Muscle of arm (tissue), 12 donors: Measurements from ENCODE around the gene RCSD1. TPM values are rescaled to one million over a fixed set of nuclear protein-coding genes. Genes with fewer than 3 reads are reported as not detected.
"Not testable (repeated sequence)": the region's sequence is repeated elsewhere in the genome, so short reads cannot be mapped to it uniquely, and the experiment has no call there.

Experiments used
- DNase-seq: peaks from one replicate; pipeline ENCODE4 v3.0.0-alpha.2; 2013
- polyA plus RNA-seq, 12 donors: library from polyadenylated mRNA; unstranded; fragments of 120-200 nt; gene quantifications; one replicate each; pipeline ENCODE4 v1.2.1, GENCODE V29; 2013; ENCODE audit not compliant: insufficient read length in 12 of 12

Gene RCSD1
- polyA plus RNA-seq, 12 donors: 23.5 to 70.8 (median 43.3) TPM; not detected in 1

DNA sequence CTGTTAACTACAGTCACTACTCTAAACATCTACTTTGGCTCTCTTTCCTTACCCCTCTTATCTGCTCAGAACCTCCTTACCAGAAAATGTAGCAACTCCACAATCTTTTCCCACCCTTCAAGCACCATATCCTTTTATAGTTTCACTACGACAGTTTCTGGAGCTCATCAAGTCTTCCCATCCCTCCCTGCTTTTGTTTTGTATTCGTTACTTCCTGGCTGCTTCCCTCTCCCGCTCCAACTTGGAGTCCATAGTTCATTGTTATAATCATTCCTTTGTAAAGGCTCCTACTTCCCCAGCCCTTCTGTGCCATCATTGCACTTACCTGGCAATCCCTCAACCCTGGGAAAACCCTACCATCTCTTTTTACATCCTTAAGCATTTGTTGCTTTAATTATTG lies 109.7 kb downstream of the RCSD1 start:
- no peak for DNase-seq

DNA sequence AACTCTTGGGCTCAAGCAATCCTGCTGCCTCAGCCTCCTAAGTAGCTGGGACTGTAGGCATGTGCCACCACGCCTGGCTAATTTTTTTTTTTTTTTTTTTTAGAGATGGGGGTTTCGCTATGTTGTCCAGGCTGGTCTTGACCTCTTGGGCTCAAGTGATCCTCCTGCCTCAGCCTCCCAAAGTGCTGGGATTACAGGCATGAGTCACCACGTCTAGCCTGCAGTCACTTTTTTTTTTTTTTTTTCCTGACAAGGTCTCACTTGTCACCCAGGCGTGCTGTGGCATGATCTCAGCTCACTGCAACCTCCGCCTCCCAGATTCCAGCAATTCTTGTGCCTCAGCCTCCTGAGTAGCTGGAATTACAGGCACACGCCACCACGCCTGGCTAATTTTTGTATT lies 111.1 kb downstream of the RCSD1 start:
- not testable (repeated sequence) for DNase-seq

DNA sequence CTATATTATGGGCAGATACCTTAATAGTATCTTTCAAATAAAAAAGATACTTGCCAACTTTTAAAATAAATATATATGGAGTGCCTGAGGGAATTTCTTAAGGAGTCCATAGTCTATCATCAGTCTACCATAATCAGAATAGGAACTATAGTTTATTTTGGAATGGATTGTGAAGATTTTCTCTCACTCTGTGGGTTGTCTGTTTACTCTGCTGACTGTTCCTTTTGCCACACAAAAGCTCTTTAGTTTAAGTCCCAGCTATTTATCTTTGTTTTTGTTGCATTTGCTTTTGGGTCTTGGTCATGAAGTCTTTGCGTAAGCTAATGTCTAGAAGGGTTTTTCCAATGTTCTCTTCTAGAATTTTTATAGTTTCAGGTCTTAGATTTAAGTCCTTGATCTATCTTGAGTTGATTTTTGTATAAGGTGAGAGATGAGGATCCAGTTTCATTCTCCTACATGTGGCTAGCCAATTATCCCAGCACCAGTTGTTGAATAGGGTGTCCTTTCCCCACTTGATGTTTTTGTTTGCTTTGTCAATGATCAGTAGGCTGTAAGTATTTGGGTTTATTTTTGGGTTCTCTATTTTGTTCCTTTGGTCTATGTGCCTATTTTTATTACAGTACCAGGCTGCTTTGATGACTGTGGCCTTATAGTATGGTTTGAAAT lies 112.5 kb downstream of the RCSD1 start:
- DNase-seq: not testable (repeated sequence)

DNA sequence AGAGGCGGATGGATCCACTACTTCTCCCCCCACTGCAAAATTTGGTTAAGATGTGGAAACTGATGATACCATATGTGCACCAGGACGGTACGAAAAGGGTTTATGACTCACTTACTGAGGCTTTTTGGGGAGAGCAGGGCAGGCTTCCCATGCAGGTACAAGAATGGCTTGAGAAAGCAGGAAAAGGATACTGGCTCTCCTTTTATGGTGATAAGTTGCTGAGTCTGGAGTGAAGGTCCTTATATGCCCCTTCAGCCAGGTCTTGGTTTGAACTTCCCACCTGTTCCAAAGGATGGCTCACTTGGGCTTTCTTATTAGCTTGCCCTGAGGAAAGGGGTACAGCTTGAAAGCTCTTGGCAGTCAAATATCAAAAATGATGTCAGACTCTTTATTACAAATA lies 114.9 kb downstream of the RCSD1 start:
- DNase-seq: no peak

DNA sequence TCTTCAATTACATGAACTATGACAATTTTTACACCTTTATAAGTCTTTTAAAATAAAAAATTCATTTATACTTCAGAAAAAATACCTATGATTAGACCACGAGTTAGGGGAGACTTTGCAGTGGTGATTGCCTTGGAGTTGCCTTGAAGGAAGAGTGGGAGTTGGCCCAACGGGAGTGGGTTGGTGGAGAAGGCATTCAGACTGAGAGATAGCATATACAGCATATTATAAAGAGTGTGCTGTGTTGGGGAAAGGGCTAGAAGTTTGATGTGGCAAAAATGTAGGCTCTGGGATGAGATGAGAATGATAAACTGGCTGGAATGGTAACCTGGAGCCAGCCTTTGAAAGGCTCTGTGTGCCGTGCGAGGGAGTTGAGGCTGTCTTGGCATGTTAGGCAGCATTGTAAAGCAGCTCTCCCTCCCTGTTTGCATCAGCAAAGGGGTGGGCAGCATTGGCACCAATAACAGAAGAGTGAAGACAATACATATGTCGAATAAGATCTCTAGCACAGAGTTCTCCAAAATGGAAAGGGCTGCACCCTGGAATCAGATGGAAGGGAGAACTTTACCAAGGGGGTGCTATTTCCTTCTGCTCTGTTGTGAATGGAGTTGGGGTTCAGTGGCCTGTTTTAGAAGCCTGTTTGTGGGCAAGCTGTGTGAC lies 116.1 kb downstream of the RCSD1 start:
- DNase-seq: no peak

DNA sequence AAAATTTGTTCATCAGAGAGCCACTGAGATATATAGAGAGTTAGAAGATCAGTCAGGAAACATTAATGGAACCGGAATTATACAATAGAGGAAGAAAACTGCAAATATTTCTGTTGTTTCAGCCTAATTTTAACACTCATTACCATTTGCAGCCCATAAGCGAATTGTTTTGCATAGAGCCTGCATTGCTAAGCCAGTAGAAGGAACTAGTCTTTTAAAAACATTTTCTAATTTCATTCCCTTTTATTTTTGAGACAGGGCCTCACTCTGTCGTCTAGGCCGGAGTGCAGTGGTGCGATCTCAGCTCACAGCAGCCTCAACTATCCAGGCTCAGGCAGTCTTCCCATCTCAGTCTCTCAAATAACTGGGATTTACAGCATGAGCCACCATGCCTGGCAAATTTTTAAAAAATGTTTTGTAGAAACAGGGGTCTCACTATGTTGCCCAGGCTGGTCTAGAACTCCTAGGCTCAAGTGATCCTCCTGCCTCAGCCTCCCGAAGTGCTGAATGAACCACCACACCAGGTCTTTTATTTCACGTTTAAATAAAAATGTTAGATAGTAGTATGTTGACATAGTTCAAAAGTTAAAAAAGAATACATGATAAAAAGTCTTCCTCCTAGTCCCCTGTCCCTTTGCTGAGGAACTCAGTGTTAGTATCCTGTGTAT lies 117.1 kb downstream of the RCSD1 start:
- DNase-seq: no peak

DNA sequence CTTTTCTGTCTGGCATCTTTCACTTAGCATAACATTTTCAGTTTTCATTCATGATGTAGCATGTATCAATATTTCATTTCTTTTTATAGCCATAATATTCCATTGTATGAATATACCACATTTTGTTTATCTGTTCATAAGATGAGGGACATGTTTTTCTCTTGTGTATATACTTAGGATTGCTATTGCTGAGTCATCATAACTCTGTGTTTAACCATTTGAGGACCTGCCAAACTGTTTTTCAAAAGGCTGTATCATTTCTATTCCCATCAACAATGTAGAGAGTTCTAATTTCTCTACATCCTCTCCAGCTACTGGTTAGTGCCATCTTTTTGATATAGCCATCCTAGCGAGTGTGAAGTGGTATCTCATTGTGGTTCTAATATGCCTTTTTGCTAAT lies 118.0 kb downstream of the RCSD1 start:
- DNase-seq: no peak

DNA sequence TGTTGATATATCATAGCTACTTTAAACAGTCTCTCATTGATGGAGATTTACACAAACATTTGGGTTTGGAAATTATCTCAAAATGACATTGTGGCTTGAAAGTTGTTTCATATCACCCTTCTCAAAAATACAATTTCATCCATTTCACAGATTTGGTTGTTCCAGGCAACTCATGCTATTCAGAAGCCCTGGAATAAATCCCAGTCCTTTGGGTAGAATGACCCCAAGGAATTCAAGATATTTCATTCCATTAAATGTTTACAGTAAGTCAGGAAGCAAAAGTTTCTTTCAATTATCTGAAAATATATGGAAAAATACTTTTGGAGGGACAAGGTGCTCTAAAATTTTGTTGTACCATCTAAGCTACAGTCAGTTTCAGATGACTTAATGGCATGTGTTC lies 118.9 kb downstream of the RCSD1 start:
- no peak for DNase-seq

DNA sequence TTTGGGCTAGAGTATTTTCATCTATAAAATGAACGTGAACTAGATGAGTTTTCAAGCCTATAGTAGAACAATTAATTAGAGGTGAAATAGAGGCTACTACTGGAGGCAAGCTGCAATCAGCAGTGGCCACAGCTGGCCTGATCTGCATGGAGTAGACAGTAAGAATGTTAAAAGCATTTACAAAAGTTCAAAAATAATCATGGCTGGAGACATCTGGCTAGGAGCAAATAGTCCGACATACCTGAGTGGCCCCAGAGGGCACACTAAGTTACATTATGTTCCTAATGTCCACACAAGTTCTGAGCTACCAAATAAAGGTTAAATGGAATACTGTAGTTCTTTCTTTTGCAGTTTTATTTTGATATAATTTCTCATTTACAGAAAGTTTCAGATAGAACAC lies 119.7 kb downstream of the RCSD1 start:
- DNase-seq: no peak

DNA sequence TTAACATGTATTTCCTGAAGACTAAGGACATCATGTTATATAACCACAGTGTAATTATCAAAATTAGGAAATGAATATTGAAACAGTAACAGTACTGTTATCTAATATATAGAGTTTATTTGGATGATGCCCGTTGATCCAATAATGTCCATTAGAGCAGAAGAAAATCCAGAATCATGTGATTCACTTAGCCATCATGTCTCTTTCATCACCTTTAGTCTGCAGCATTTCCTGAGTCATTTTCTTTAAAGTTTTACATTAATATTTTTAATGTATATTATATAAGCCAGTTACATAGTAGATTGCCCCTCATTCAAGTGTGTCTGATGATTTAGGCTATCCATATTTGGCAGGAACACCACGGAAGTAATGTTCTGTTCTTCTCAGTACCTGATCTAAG lies 120.6 kb downstream of the RCSD1 start:
- DNase-seq: no peak

DNA sequence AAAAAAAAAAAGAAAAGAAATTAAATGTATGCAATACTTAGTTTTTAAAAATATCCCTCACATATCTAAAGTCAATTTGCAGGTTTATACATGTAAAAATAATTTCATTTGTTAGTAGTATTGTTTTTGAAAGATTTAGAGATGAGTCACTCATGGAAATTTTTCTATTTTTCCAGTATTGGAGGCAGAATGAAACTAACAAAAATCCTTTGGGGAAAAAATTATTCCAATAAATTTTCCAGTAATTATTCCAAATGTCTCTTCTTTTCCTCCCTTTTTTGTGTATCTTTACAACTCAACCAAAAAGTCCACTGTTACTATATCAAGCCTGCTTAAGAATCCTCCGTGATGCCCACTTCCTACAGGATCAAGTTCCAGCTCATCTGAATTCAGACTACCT lies 121.6 kb downstream of the RCSD1 start:
- DNase-seq: peak; percentile 35

DNA sequence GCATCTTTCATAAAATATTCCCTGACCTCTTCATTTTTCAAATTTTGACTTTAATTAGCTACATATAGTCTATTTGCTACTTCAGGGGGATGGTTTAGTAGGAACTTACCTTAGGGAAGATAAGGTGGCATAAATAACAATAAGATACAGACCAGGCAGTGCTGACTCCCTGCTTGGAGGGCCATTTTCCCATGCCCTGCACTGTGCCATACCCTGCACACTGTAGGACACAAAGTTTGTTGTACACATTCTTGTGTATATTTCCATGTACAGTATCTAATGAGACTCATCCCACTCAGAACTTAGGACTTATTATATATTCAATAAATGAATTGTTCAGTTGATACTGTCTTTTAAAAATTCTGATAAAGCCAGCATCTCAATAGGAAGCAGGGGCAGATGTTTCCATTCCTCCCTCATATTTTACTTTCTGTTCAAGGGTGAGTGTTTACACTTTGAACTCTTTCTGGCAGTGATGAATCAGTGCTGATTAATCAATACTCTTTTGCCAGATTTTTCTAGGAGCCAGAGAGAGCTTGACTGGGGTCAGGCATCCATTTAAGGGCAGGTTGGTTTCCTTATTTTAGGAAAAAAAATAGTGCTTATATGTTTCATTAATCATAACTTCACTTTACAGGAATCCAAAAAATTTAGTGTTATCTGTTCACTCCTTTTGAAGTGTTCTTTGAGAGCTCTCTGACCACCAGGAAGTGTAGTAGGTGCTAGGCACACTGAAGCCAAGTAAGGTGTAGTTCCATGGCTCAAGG lies 122.4 kb downstream of the RCSD1 start:
- DNase-seq: no peak

DNA sequence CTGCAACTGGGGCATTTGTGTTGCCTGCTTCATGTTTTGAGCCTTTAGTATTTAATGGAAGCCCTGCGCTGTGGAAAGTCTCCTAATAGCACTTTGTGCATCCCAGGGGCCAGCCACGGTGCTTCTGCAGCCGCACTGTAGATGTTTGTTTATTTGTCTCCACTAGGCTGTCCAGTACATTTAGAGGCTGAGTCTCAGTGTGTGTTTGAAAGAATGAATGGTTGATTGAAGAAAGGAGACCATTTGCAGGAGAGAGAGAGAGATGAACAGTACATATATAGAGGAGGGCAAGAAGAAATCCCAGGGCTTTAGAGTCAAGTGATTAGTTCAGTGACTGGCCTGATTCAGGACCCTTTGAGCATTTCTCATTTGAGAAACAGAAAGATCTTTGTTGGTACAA lies 125.6 kb downstream of the RCSD1 start:
- DNase-seq: no peak

Other genes with a start within 250 kb of the RCSD1 start
- 1 to 10 TPM in 3 of 12 donors, under 1 TPM in 7, not detected in 2; 0.28 to 3.4 (median 0.50) TPM for gene CD247, start 111.7 kb upstream of the RCSD1 start, polyA plus RNA-seq
- gene CREG1, start 76.5 kb upstream of the RCSD1 start, polyA plus RNA-seq: 10 to 100 TPM in 11 of 12 donors, not detected in 1; 23.7 to 46.7 (median 36.3) TPM
- 100 to 1,000 TPM in 3 of 12 donors, 10 to 100 TPM in 8, not detected in 1; 75.8 to 119 (median 91.8) TPM for gene MPZL1, start 91.8 kb downstream of the RCSD1 start, polyA plus RNA-seq